Heart right ventricle (tissue), 16 donors: ENCODE data around the gene NCAPG2. TPM values are rescaled to one million over a fixed set of nuclear protein-coding genes. Genes with fewer than 3 reads are reported as not detected.
A peak's percentile ranks its signal among the peaks of the same experiment; 100 is the strongest.

ENCODE experiments used
- ATAC-seq, 8 donors: fragments of 200-7000 bp; cut with Tn5 transposase; one replicate each; pipeline ENCODE4 v1.9.1; 2020; ENCODE audit warnings: mild to moderate bottlenecking in 8 of 8, moderate library complexity in 8 of 8, moderate number of reproducible peaks in 1 of 8
- DNase-seq, 2 donors: peaks; one replicate each; pipeline ENCODE4 v3.0.0-alpha.2; 2020
- H3K27ac ChIP-seq, 10 donors: fragments of 200-600 bp; sonication (generic) in 2 of 10; one replicate each; pipeline versions ENCODE4 v1.5.0 to v1.8.0; 2020 to 2022; ENCODE audit warnings: mild to moderate bottlenecking in 3 of 10
- H3K27me3 ChIP-seq, 7 donors: fragments of 200-600 bp; one replicate each; pipeline ENCODE4 v1.8.0; 2021 to 2022; ENCODE audit warnings: mild to moderate bottlenecking in 2 of 7
- H3K36me3 ChIP-seq, 9 donors: fragments of 200-600 bp; sonication (generic) in 1 of 9; one replicate each; pipeline versions ENCODE4 v1.5.0 to v1.8.0; 2020 to 2022; ENCODE audit warnings: mild to moderate bottlenecking in 2 of 9
- H3K4me1 ChIP-seq, 9 donors: fragments of 200-600 bp; sonication (generic) in 1 of 9; one replicate each; pipeline versions ENCODE4 v1.5.0 to v1.8.0; 2020 to 2022; ENCODE audit warnings: mild to moderate bottlenecking in 4 of 9
- H3K4me3 ChIP-seq, 10 donors: fragments of 200-600 bp; sonication (generic) in 2 of 10; one replicate each; pipeline versions ENCODE4 v1.5.0 to v1.8.0; 2020 to 2022; ENCODE audit warnings: mild to moderate bottlenecking in 7 of 10, moderate library complexity in 2 of 10
- H3K9me3 ChIP-seq, 11 donors: fragments of 200-600 bp in 10 of 11; sonication (generic) in 2 of 11; one replicate each; pipeline versions ENCODE4 v1.5.0 to v1.8.0; 2013 to 2022; ENCODE audit warnings: mild to moderate bottlenecking in 2 of 11, control low read depth in 1 of 11, moderate library complexity in 1 of 11
- WGBS, 2 donors: extraction: QIAGEN DNeasy Blood & Tissue Kit; methylation state at CpG; one replicate each; pipeline ENCODE4 v1.1.7; 2013; ENCODE audit warnings: inconsistent platforms in 1 of 2; 5-methylcytosine and 5-hydroxymethylcytosine counted together
- intact Hi-C, 10 donors: fragments of 100-400 bp; cut with DNase I; formaldehyde crosslinking; loops; one replicate each; pipeline versions ENCODE4 v1.11.1 to v1.14.2; 2022
- polyA plus RNA-seq, 2 donors: library from polyadenylated mRNA; stranded (reverse); fragments of 200-250 nt; gene quantifications; one replicate each; pipeline ENCODE4 v1.2.3, GENCODE V29; 2013
- total RNA-seq, 10 donors: library from RNA; stranded (reverse); fragmentation: NEBNext Ultra II Directional in 3 of 10; extraction: Animal tissue kit (Norgen Biotek cat#: 25700) in 3 of 10; gene quantifications; one replicate each; pipeline versions ENCODE4 v1.2.1 to v1.2.4, GENCODE V29; 2021 to 2023
- TF ChIP-seq, protein P1 (sequence below), 9 donors: fragments of 200-600 bp; sonication (generic) in 2 of 9; IDR thresholded peaks; one replicate each; pipeline versions ENCODE4 v1.5.0 to v1.8.0; 2021 to 2022; ENCODE audit warnings: antibody characterized with exemption in 9 of 9, mild to moderate bottlenecking in 5 of 9, moderate library complexity in 1 of 9
- donor health status: Arrhythmogenic right ventricular cardiomyopathy.
- donor health status: ischemic (EF 13 %, LVEDD 7.1; RV severe dilation, severe dysfunction).
- donor health status: healthy with polysubstance abuse.
- donor health status: DM: no; HTN: yes; CAD: no.
- donor health status: DM: no; HTN: no; CAD: no.
- donor health status: ischemic (EF 25% LVEDD 6.9; RV normal size, moderate dysfunction).
- donor health status: ischemic (EF 25% LVEDD 5.7; RV mildly dilated, moderate dysfunction).
- donor health status: healthy.
- donor health status: DM: yes; HTN: yes; CAD: no.
- donor health status: Ischemic cardiomyopathy.
- donor health status: ischemic (EF 35%, LVEDD 5.7; RV mildly dilated, moderate dysfunction).
- donor health status: nonischemic (EF 11% LVEDD 7.7; RV severe dilation, severe dysfunction).
- donor health status: DM: yes; HTN: yes; CAD: no.
- donor health status: PGD.
- donor health status: ischemic (EF 29% LVEDD 5.4; RV normal size, mild dysfunction).
- donor health status: nonischemic (EF 23%, LVEDD 6.1; RV moderate dilation, normal function).

Gene NCAPG2
- total and polyA plus RNA-seq, 12 donors = 1.3 to 8.0 (median 4.6) TPM

DNA sequence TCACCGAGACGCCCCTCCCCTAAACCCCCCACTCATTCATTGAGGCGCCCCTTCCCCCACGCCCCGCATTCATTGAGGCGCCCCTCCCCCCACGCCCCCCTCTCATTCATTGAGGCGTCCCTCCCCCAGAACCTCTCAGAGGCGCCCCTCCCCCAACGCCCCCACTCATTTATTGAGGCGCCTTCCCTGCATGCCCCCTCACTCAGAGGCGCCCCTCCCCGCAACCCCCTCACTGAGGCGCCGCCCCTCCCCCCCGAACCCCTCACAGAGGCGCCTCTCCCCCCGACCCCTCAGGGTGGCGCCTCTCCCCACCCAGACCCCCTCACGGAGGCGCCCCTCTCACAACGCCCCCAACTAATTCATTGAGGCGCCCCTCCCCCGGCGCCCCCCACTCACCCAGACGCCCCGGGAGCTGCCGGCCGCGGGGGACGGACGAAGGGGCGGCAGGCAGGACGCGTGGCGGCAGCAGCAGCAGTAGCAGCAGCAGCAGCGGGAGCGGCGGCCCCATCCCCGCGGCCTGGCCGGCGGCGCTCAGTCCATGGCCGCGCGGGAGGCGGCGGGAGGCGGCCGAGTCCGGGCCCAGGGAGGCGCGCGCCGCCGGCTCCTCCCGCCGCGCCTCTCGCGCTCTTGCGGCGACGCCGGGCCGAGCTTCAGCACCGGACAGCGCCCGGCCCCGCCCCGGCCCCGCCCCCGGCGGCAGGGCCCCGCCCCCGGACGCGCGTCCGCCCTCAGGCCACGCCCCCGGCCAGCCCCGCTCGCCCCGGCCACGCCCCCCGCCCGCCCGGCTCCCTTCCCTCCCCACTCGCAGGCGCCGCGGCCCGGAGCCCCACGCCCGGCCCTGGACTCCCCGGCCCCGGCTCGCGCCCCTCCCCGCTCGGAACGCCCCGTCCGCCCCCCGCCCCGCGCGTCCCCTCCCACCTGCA lies 117.2 kb downstream of the NCAPG2 start, which contains the start of gene PTPRN2:
PTPRN2 (minus strand) TSS at position 662 of the 923 bp plus-strand sequence.
- TF ChIP-seq, protein P1, sequence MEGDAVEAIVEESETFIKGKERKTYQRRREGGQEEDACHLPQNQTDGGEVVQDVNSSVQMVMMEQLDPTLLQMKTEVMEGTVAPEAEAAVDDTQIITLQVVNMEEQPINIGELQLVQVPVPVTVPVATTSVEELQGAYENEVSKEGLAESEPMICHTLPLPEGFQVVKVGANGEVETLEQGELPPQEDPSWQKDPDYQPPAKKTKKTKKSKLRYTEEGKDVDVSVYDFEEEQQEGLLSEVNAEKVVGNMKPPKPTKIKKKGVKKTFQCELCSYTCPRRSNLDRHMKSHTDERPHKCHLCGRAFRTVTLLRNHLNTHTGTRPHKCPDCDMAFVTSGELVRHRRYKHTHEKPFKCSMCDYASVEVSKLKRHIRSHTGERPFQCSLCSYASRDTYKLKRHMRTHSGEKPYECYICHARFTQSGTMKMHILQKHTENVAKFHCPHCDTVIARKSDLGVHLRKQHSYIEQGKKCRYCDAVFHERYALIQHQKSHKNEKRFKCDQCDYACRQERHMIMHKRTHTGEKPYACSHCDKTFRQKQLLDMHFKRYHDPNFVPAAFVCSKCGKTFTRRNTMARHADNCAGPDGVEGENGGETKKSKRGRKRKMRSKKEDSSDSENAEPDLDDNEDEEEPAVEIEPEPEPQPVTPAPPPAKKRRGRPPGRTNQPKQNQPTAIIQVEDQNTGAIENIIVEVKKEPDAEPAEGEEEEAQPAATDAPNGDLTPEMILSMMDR (IDR thresholded peaks at IDR 0.05) = no peak
- WGBS, 2 donors = 3 to 4% methylated on average over 21 to 102 of the region's 110 CpGs
- no peaks in the 10 kb centered on the region for H3K36me3 ChIP-seq

DNA sequence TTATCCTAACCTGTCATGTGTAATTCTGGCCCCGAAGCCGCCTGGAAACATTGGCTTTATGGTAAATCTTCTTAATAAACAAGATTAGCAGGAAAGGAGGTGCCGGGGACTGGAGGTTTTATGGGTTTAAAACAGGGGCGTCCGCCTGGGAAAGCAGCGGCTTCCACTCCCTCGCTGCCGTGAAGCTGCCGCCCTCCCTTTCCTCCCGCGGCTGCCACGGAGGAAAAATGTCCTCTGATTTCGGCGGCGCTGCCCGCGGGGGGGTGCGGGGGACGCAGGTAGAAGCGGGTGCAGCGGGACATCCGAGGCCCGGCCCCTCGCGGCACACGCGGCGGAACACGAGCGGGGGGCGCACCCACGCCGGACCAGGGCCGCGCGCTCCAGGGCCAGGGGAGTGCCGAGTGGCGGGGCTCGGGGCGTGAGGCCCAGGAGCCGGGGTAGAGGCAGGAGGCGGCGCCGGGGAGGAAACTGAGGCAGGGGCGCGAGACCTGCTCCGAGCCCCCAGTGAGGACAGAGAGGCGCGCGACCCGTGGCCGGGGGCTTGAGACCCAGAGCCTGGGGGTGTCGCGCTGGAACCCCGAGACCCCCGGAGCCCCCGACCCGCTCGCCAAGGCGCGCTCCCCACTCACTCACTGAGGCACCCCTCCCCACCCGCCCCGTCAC lies 118.0 kb downstream of the NCAPG2 start:
- intact Hi-C loops = no loop called here
- Histone ChIP-seq H3K36me3 (no peaks in the 10 kb centered on the region), H3K27me3 (peaks cover 21 to 66% (median 61%) of the 10 kb centered on the region in 7 donors), H3K4me1 (peaks cover 9 to 24% (median 15%) of the 10 kb centered on the region in 9 donors), H3K4me3 (peak overlapping the region in 9 of 10 donors; percentile 5 to 38 (median 27)), H3K27ac (no peak overlapping the region), H3K9me3 (no peaks in the 10 kb centered on the region)
- ATAC-seq (no peak), DNase-seq (no peak)
- WGBS, 2 donors = 4 to 6% methylated on average over 44 to 61 of the region's 63 CpGs
- TF ChIP-seq, protein P1 (IDR thresholded peaks at IDR 0.05) = no peak

More for the DNA sequence above, 117.2 kb downstream of the NCAPG2 start, which contains the start of gene PTPRN2:
- peaks cover 21 to 58% (median 54%) of the 10 kb centered on the region in 7 donors for H3K27me3 ChIP-seq
- DNase-seq (peak; percentile 32 to 71), ATAC-seq (peak; percentile 68 to 94 (median 85))
- H3K4me3 ChIP-seq = peak within 1 kb of the TSS; percentile 10 to 50 (median 38)
- H3K4me1 ChIP-seq = peaks cover 9 to 24% (median 15%) of the 10 kb centered on the region in 9 donors
- intact Hi-C loops = no loop called here
- H3K27ac ChIP-seq = no peak within 1 kb of the TSS
- H3K9me3 ChIP-seq = peaks cover 0 to under 1% (median 0%) of the 10 kb centered on the region in 11 donors

DNA sequence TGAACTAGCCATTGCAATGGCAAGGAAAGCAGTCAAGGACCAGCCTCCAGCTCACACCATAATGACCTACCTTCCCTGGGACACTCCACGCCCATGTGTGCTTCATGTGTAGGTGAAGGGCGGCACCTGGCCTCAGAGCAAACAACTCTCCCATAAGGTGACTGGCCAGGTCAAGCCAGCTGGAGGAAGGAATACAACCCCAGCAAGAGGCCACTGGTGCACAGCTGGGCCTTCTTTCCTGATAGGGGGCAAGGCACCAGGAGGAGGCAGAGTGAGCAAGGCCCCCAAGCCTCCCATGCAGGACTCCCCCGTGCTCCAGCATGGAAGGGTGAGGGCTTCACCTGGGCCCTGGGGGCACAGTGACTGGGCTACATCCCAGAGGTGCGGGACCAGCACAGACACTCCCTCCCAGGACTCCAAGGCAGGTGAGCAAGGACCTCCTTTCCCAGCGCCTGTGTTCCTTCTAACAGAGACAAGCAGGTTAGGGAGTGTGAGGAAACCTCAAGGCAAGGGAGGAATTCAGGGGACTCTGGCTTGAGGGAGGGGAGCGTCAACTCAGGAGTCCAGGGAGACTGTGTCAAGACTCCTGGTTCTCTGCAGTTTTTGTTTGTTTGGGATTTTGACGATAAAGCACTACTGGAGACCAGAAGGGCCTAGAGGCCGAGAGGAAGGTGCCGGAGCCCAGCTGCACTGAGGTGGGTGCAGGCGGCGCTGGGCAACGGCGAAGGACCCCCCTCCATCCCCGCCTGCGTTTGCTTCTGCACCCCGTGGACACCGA lies 118.7 kb downstream of the NCAPG2 start:
- no peak for DNase-seq
- Histone ChIP-seq H3K4me1 (peaks cover 9 to 24% (median 15%) of the 10 kb centered on the region in 9 donors), H3K27ac (no peak overlapping the region), H3K9me3 (peaks cover 0 to 5% (median 0%) of the 10 kb centered on the region in 11 donors), H3K36me3 (no peaks in the 10 kb centered on the region), H3K4me3 (peak overlapping the region in 4 of 10 donors; percentile 10 to 36 (median 20)), H3K27me3 (peaks cover 21 to 74% (median 66%) of the 10 kb centered on the region in 7 donors)
- TF ChIP-seq, protein P1 (IDR thresholded peaks at IDR 0.05) = no peak
- no peak for ATAC-seq
- WGBS, 2 donors = 41 to 44% methylated on average over 17 of the region's 17 CpGs
- intact Hi-C loops = no loop called here
